Brain microvascular endothelial cell (primary cell): ENCODE data around the gene ANXA10.

Source experiments
- DNase-seq: peaks from one replicate; pipeline ENCODE4 v3.0.0-alpha.2; 2020
- H3K27ac ChIP-seq: fragments of 250-450 bp; sonication (Bioruptor Pico); 2 replicates; pipeline ENCODE4 v1.5.1; 2020; ENCODE audit warnings: mild to moderate bottlenecking, moderate library complexity
- H3K27me3 ChIP-seq: fragments of 250-450 bp; sonication (Bioruptor Pico); replicated peaks from 2 replicates; pipeline ENCODE4 v1.5.1; 2020; ENCODE audit warnings: mild to moderate bottlenecking
- H3K36me3 ChIP-seq: fragments of 250-450 bp; sonication (Bioruptor Pico); replicated peaks from 2 replicates; pipeline ENCODE4 v1.5.1; 2020; ENCODE audit warnings: mild to moderate bottlenecking
- H3K4me3 ChIP-seq: 2 replicates; pipeline ENCODE4 v1.5.1; 2011; ENCODE audit warnings: low read depth, mild to moderate bottlenecking, control low read depth, low read length, moderate library complexity
- in situ Hi-C: cut with HindIII; loops from 2 replicates; pipeline ENCODE4 v1.10.0; 2017; ENCODE audit warnings: low sequenced_read_pairs, low pct_ligation_motif_present
- TF ChIP-seq, protein P1 (sequence below): IDR thresholded peaks from 2 replicates; pipeline ENCODE4 v1.5.1; 2011; ENCODE audit warnings: low read depth, mild to moderate bottlenecking, moderate library complexity, low read length, control low read depth, inconsistent platforms; ENCODE audit errors: missing control alignments

ANXA10 gene

GRCh38 chr4:168164045-168164444 lies 71.7 kb downstream of the ANXA10 start:
- Histone ChIP-seq H3K36me3 (no peaks in the 10 kb centered on the region), H3K4me3 (no peak overlapping the region), H3K27me3 (no peaks in the 10 kb centered on the region), H3K27ac (no peak overlapping the region)
- DNase-seq: no peak
- TF ChIP-seq, protein P1, sequence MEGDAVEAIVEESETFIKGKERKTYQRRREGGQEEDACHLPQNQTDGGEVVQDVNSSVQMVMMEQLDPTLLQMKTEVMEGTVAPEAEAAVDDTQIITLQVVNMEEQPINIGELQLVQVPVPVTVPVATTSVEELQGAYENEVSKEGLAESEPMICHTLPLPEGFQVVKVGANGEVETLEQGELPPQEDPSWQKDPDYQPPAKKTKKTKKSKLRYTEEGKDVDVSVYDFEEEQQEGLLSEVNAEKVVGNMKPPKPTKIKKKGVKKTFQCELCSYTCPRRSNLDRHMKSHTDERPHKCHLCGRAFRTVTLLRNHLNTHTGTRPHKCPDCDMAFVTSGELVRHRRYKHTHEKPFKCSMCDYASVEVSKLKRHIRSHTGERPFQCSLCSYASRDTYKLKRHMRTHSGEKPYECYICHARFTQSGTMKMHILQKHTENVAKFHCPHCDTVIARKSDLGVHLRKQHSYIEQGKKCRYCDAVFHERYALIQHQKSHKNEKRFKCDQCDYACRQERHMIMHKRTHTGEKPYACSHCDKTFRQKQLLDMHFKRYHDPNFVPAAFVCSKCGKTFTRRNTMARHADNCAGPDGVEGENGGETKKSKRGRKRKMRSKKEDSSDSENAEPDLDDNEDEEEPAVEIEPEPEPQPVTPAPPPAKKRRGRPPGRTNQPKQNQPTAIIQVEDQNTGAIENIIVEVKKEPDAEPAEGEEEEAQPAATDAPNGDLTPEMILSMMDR: no peak
- in situ Hi-C loops: no loop called here

- TF ChIP-seq, protein P1: no peak
- Histone ChIP-seq H3K27ac (no peak overlapping the region), H3K27me3 (no peaks in the 10 kb centered on the region), H3K4me3 (no peak overlapping the region), H3K36me3 (no peaks in the 10 kb centered on the region)
- no peak for DNase-seq
- in situ Hi-C loops: no loop called here
Measured at GRCh38 chr4:168164915-168165548, 72.7 kb downstream of the ANXA10 start.

DNA sequence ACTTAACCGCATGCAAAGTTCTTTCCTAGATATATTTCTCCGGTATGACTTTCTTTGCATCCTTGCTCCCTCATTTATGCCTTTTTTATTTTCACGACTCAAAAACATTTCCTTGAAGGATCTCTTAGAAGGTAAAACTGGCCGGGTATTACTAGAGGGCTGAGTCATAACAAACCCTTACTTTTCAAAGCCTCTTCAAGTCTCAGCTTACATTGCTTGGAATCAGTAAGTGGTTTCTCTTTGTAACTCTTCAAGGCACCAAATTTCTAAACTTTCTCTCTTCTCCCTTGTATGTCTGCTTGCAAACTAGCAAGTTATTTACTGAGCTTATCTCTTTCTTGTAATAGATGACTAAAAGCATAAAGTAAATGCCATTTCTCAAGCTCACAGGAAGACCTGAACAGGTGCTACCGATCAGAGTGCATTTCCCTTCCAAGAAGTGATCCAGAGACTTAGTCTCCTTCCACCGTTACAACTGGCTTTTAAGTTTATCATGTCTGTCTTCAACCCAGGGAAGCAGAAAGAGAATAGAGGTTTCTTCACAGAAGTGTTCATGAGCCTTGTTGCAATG lies 75.5 kb downstream of the ANXA10 start:
- DNase-seq: no peak
- in situ Hi-C loops: no loop called here
- TF ChIP-seq, protein P1: no peak
- H3K27ac ChIP-seq: no peak overlapping the region
- no peaks in the 10 kb centered on the region for H3K27me3 ChIP-seq
- no peak overlapping the region for H3K4me3 ChIP-seq
- H3K36me3 ChIP-seq: no peaks in the 10 kb centered on the region

DNA sequence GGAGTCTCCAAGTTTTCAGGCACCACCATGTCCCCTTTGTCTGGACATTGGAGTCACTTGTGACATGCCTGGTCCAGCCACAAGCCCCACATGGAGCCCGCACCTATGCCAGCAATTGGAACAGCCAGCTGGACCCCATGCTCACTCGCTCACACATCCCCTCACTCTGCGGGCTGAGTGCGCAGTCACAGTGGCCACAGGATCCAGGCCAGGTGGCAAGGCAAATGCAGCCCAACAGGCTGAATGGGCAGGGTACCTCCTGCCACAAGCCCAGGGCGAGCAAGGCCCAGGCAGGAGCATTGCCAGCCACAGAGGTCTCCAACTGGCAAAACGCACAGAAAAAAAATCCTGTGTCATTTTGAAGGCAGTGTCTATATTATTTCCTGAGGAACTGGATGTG lies 82.0 kb downstream of the ANXA10 start:
- in situ Hi-C loops: no loop called here
- TF ChIP-seq, protein P1: no peak
- DNase-seq: no peak
- no peaks in the 10 kb centered on the region for H3K27me3 ChIP-seq
- no peak overlapping the region for H3K4me3 ChIP-seq
- H3K27ac ChIP-seq: no peak overlapping the region
- no peaks in the 10 kb centered on the region for H3K36me3 ChIP-seq

- DNase-seq: no peak
- Histone ChIP-seq H3K4me3 (no peak overlapping the region), H3K27ac (no peak overlapping the region), H3K36me3 (no peaks in the 10 kb centered on the region), H3K27me3 (no peaks in the 10 kb centered on the region)
- TF ChIP-seq, protein P1: no peak
- in situ Hi-C loops: no loop called here
Measured at GRCh38 chr4:168177546-168178149, 85.3 kb downstream of the ANXA10 start.
